PC-9 (cell line): ENCODE data around the gene STRIP2. TPM values are rescaled to one million over a fixed set of nuclear protein-coding genes. Genes with fewer than 3 reads are reported as not detected.

Experiments
- BruUV-seq: library from RNA; stranded (reverse); fragments of 400-500 nt; replicated peaks from 2 replicates; lab custom pipeline; 2021; lab: Mats Ljungman, UMichigan
- CTCF ChIA-PET: fragments of 300-600 bp; sonication (Branson Sonifier 250); formaldehyde crosslinking; loops from one replicate; lab custom pipeline; 2022; ENCODE audit warnings: antibody characterized with exemption; lab: Charles Lee
- POLR2A ChIA-PET: fragments of 300-600 bp; sonication (Branson Sonifier 250); formaldehyde crosslinking; loops from one replicate; lab custom pipeline; 2022; ENCODE audit warnings: antibody characterized with exemption; ENCODE audit not compliant: unreplicated experiment; lab: Charles Lee
- DNase-seq, 2 experiments: peaks; one replicate each; pipeline versions ENCODE4 v3.0.0 to v3.0.0-alpha.2; 2015 to 2022; ENCODE audit warnings: mixed read lengths in 1 of 2
- H2AFZ ChIP-seq: fragments of 200-600 bp; sonication (generic); 2 replicates; pipeline ENCODE4 v1.8.1; 2017; ENCODE audit warnings: antibody characterized with exemption
- H3F3A ChIP-seq: fragments of 200-600 bp; sonication (generic); 2 replicates; pipeline ENCODE4 v1.8.1; 2017; ENCODE audit warnings: antibody characterized with exemption, mild to moderate bottlenecking, low read depth; ENCODE audit not compliant: insufficient read depth
- H3K27ac ChIP-seq: fragments of 200-600 bp; sonication (generic); 2 replicates; pipeline ENCODE4 v1.6.1; 2016; ENCODE audit warnings: mixed run types
- H3K27me3 ChIP-seq: fragments of 200-600 bp; sonication (generic); 2 replicates; pipeline ENCODE4 v1.6.1; 2016; ENCODE audit warnings: low read depth, mixed run types; ENCODE audit not compliant: insufficient read depth
- H3K36me3 ChIP-seq: fragments of 200-600 bp; sonication (generic); 2 replicates; pipeline ENCODE4 v1.6.1; 2016; ENCODE audit warnings: low read depth, mixed run types
- H3K4me1 ChIP-seq: fragments of 200-600 bp; sonication (generic); replicated peaks from 2 replicates; pipeline ENCODE4 v1.6.1; 2016; ENCODE audit warnings: mixed run types; ENCODE audit not compliant: insufficient read depth
- H3K4me2 ChIP-seq: fragments of 200-600 bp; sonication (generic); 2 replicates; pipeline ENCODE4 v1.6.1; 2017; ENCODE audit warnings: mixed run types
- H3K4me3 ChIP-seq: fragments of 200-600 bp; sonication (generic); 2 replicates; pipeline ENCODE4 v1.6.1; 2016; ENCODE audit warnings: mixed run types
- H3K79me2 ChIP-seq: fragments of 200-600 bp; sonication (generic); 2 replicates; pipeline ENCODE4 v1.6.1; 2017; ENCODE audit warnings: low read depth, mixed run types
- H3K9me2 ChIP-seq: fragments of 200-600 bp; sonication (generic); 2 replicates; pipeline ENCODE4 v1.8.1; 2017; ENCODE audit warnings: mild to moderate bottlenecking; ENCODE audit not compliant: insufficient read depth
- H3K9me3 ChIP-seq: fragments of 200-600 bp; sonication (generic); 2 replicates; pipeline ENCODE4 v1.8.1; 2016; ENCODE audit warnings: low read depth; ENCODE audit not compliant: insufficient read depth
- H4K20me1 ChIP-seq: fragments of 200-600 bp; sonication (generic); 2 replicates; pipeline ENCODE4 v1.8.1; 2017; ENCODE audit not compliant: insufficient read depth
- EZH2 ChIP-seq: fragments of 200-600 bp; sonication (generic); IDR thresholded peaks from 2 replicates; pipeline ENCODE4 v1.8.0; 2017; ENCODE audit warnings: antibody characterized with exemption, low read depth
- intact Hi-C: fragments of 100-400 bp; cut with micrococcal nuclease; formaldehyde crosslinking; loops from one replicate; pipeline ENCODE4 v1.10.0; 2022; ENCODE audit not compliant: unreplicated experiment
- total RNA-seq: library from RNA; stranded (reverse); gene quantifications from 2 replicates; pipeline ENCODE4 v1.2.3, GENCODE V29; 2021
- TF ChIP-seq, protein P1 (sequence below): fragments of 200-600 bp; sonication (generic); conservative IDR thresholded peaks from 2 replicates; pipeline ENCODE4 v1.6.1; 2017; ENCODE audit warnings: mixed run types, antibody characterized with exemption, mild to moderate bottlenecking, moderate library complexity

STRIP2 gene
- total RNA-seq, 1 experiment from 2014 or later, result 9.5 TPM

DNA sequence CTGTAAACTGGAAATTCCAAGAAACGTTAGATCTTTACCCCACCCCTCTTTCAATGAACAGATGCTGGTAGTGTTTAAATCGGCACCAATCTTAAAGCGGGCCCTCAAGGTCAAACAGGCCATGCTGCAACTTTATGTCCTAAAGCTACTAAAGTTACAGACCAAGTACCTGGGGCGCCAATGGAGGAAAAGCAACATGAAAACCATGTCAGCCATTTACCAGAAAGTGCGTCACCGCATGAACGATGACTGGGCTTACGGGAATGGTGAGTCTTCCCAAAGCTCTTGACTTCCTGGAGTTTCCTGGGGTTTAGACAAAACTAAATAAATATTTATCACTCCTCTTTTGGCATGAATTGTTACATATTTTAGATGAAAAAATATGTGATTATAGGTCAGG, 48.5 kb downstream of the STRIP2 start:
- POLR2A ChIA-PET, result interaction anchor here (0.6 kb wide), 1 partner anchor 130 kb away, joined by 3 read pairs; no protein-coding TSS in a partner anchor
- Histone ChIP-seq H2AFZ (no peak overlapping the region), H4K20me1 (no peaks in the 10 kb centered on the region)

DNA sequence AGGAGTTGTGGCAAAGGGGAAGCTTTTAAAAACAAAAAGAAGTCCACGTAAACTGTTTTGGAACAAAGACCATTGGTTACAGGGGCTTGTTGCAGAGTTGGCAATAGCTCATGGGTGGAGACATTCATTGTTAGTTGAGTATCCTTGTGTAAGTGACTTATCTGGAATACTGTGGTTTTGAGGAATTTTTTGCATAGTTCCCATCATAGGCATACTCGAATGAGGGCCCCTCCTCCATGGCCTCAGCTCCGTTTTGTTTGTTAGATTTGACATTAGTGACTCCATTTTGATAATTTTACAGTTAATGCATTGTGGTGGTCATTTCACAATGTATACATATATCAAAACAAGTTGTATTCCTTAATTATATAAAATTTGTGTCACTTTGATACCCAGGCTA, 55.3 kb downstream of the STRIP2 start:
- Histone ChIP-seq H3K36me3 (peaks cover 6% of the 10 kb centered on the region; the same call in 1 of the 2 replicates), H3K4me3 (no peak overlapping the region), H3K9me2 (no peaks in the 10 kb centered on the region), H3K4me1 (no peaks in the 10 kb centered on the region), H3K79me2 (no peaks in the 10 kb centered on the region), H4K20me1 (no peaks in the 10 kb centered on the region), H3F3A (peaks cover 12% of the 10 kb centered on the region; the same call in 1 of the 2 replicates), H3K4me2 (no peak overlapping the region), H3K27me3 (no peaks in the 10 kb centered on the region), H2AFZ (no peak overlapping the region), H3K27ac (no peak overlapping the region), H3K9me3 (no peaks in the 10 kb centered on the region)
- no peak for TF ChIP-seq EZH2
- TF ChIP-seq, protein P1, sequence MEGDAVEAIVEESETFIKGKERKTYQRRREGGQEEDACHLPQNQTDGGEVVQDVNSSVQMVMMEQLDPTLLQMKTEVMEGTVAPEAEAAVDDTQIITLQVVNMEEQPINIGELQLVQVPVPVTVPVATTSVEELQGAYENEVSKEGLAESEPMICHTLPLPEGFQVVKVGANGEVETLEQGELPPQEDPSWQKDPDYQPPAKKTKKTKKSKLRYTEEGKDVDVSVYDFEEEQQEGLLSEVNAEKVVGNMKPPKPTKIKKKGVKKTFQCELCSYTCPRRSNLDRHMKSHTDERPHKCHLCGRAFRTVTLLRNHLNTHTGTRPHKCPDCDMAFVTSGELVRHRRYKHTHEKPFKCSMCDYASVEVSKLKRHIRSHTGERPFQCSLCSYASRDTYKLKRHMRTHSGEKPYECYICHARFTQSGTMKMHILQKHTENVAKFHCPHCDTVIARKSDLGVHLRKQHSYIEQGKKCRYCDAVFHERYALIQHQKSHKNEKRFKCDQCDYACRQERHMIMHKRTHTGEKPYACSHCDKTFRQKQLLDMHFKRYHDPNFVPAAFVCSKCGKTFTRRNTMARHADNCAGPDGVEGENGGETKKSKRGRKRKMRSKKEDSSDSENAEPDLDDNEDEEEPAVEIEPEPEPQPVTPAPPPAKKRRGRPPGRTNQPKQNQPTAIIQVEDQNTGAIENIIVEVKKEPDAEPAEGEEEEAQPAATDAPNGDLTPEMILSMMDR, result no peak
- no TSS peak for BruUV-seq
- POLR2A ChIA-PET, result interaction anchor here (0.5 to 0.7 kb wide), 2 partner anchors 23 to 145 kb away, joined by 4 to 6 read pairs; no protein-coding TSS in a partner anchor
- CTCF ChIA-PET, result no interaction called here
- intact Hi-C loops, result no loop called here
- DNase-seq, result no peak

More for the DNA sequence above, 48.5 kb downstream of the STRIP2 start:
- no peaks in the 10 kb centered on the region for H3F3A ChIP-seq
- no peaks in the 10 kb centered on the region for H3K9me3 ChIP-seq
- H3K79me2 ChIP-seq, result no peaks in the 10 kb centered on the region
- H3K27ac ChIP-seq, result no peak overlapping the region
- H3K4me1 ChIP-seq, result no peaks in the 10 kb centered on the region
- no peaks in the 10 kb centered on the region for H3K9me2 ChIP-seq
- BruUV-seq, result no TSS peak
- H3K4me3 ChIP-seq, result no peak overlapping the region
- no peaks in the 10 kb centered on the region for H3K27me3 ChIP-seq
- no peak overlapping the region for H3K4me2 ChIP-seq
- intact Hi-C loops, result no loop called here
- CTCF ChIA-PET, result interaction anchor here (0.5 to 0.6 kb wide), 2 partner anchors 115 to 129 kb away, joined by 3 to 9 read pairs; partner anchors contain the start of gene NRF1
- TF ChIP-seq EZH2, result no peak
- TF ChIP-seq, protein P1, result no peak
- no peak for DNase-seq
- peaks cover 27% of the 10 kb centered on the region; the same call in 1 of the 2 replicates for H3K36me3 ChIP-seq

GRCh38 chr7:129492391-129492790, 58.2 kb downstream of the STRIP2 start:
- no peaks in the 10 kb centered on the region for H3K79me2 ChIP-seq
- H3K27ac ChIP-seq, result no peak overlapping the region
- no peaks in the 10 kb centered on the region for H3K9me3 ChIP-seq
- H4K20me1 ChIP-seq, result no peaks in the 10 kb centered on the region
- POLR2A ChIA-PET, result no interaction called here
- intact Hi-C loops, result no loop called here
- no peak for DNase-seq
- H3K4me3 ChIP-seq, result no peak overlapping the region
- no peaks in the 10 kb centered on the region for H3K36me3 ChIP-seq
- no peaks in the 10 kb centered on the region for H3K4me1 ChIP-seq
- no peaks in the 10 kb centered on the region for H3K27me3 ChIP-seq
- BruUV-seq, result no TSS peak
- H2AFZ ChIP-seq, result no peak overlapping the region
- peaks cover 12% of the 10 kb centered on the region; the same call in 1 of the 2 replicates for H3F3A ChIP-seq
- CTCF ChIA-PET, result interaction anchor here (0.7 kb wide), 1 partner anchor 42 kb away, joined by 3 read pairs; no protein-coding TSS in a partner anchor
- no peaks in the 10 kb centered on the region for H3K9me2 ChIP-seq
- TF ChIP-seq, protein P1, result no peak
- TF ChIP-seq EZH2, result no peak
- no peak overlapping the region for H3K4me2 ChIP-seq
